Measurements from ENCODE around the gene MMP7.

MMP7 gene

DNA sequence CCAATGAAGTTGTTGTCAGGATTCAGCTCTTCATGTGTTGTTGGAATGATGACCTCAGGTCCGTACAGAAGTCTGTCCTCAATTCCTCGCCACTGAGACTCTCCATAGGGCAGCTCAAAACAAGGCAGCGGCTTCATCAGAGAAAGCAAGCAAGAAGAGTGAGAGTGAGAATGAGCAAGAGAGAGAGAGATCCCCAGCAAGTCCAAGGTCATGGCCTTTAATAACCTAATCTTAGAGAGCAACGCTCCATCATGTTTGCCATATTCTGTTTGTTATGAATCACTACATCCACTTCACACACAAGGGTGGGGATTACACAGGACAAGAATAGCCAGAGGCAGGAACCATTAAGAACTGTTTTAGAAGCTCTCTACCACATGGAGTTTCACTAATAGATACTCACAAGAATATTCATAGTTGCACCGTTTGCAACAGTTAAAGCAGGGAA lies 23.3 kb upstream of the MMP7 start:
- DNase-seq (ENCODE audit: low spot score in 2 of 2): no peak
- in situ Hi-C loops (cut with MboI; ENCODE audit: low sequenced_read_pairs): no loop called here
- H3K4me1 ChIP-seq: no peaks in the 10 kb centered on the region

GRCh38 chr11:102552447-102553194 lies 22.1 kb upstream of the MMP7 start:
- H3K4me1 ChIP-seq: no peaks in the 10 kb centered on the region
- no peaks in the 10 kb centered on the region for H3K36me3 ChIP-seq (replicated peaks)
- no peak overlapping the region for H3K4me3 ChIP-seq
- no peaks in the 10 kb centered on the region for H3K9me3 ChIP-seq
- no peaks in the 10 kb centered on the region for H3K27me3 ChIP-seq (ENCODE audit: low read depth)
- in situ Hi-C loops (cut with MboI; ENCODE audit: low sequenced_read_pairs): no loop called here
- no peak for DNase-seq (ENCODE audit: low spot score in 2 of 2)

More for the DNA sequence above, 23.3 kb upstream of the MMP7 start:
- no peak overlapping the region for H3K4me3 ChIP-seq
- H3K36me3 ChIP-seq (replicated peaks): no peaks in the 10 kb centered on the region
- H3K9me3 ChIP-seq: no peaks in the 10 kb centered on the region
- H3K27me3 ChIP-seq (ENCODE audit: low read depth): no peaks in the 10 kb centered on the region

GRCh38 chr11:102552020-102552419 lies 21.5 kb upstream of the MMP7 start:
- Histone ChIP-seq H3K4me1 (no peaks in the 10 kb centered on the region), H3K9me3 (no peaks in the 10 kb centered on the region), H3K4me3 (no peak overlapping the region), H3K36me3 (replicated peaks) (no peaks in the 10 kb centered on the region), H3K27me3 (ENCODE audit: low read depth) (no peaks in the 10 kb centered on the region)
- in situ Hi-C loops (cut with MboI; ENCODE audit: low sequenced_read_pairs): no loop called here
- DNase-seq (ENCODE audit: low spot score in 2 of 2): no peak

GRCh38 chr11:102551169-102551781 lies 20.7 kb upstream of the MMP7 start:
- H3K4me1 ChIP-seq: no peaks in the 10 kb centered on the region
- H3K27me3 ChIP-seq (ENCODE audit: low read depth): no peaks in the 10 kb centered on the region
- H3K4me3 ChIP-seq: no peak overlapping the region
- H3K9me3 ChIP-seq: no peaks in the 10 kb centered on the region
- H3K36me3 ChIP-seq (replicated peaks): no peaks in the 10 kb centered on the region
- DNase-seq (ENCODE audit: low spot score in 2 of 2): no peak
- in situ Hi-C loops (cut with MboI; ENCODE audit: low sequenced_read_pairs): no loop called here

DNA sequence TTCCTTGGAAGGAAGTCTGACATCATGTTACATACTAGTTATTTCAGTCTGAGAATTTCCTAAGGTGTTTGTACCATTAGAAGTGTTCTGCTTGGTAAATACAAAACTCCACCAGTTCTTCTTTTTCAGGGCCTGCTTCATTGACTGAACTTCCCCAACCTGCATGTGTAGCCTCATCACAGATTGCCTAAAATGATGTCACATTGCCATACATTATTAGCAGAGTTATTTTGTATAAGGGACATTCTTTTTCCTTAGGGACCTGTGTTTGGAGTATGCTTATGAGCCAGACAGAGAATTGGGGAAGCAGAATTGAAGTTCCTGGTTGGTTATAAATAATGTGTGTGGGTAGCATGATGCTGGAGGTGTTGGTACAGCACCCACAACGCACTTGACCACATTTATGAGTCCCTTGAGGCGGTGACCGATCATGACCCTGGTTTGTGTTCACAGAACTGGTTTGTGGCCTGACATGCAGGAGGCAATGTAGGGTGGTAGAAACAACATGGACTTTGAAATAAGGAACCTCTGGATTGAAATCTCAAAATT lies 16.4 kb upstream of the MMP7 start:
- Histone ChIP-seq H3K9me3 (no peaks in the 10 kb centered on the region), H3K36me3 (replicated peaks) (no peaks in the 10 kb centered on the region), H3K27me3 (ENCODE audit: low read depth) (no peaks in the 10 kb centered on the region), H3K4me1 (no peaks in the 10 kb centered on the region), H3K4me3 (no peak overlapping the region)
- in situ Hi-C loops (cut with MboI; ENCODE audit: low sequenced_read_pairs): no loop called here
- no peak for DNase-seq (ENCODE audit: low spot score in 2 of 2)

GRCh38 chr11:102546427-102546826 lies 15.9 kb upstream of the MMP7 start:
- Histone ChIP-seq H3K4me3 (no peak overlapping the region), H3K9me3 (no peaks in the 10 kb centered on the region), H3K27me3 (ENCODE audit: low read depth) (no peaks in the 10 kb centered on the region), H3K36me3 (replicated peaks) (no peaks in the 10 kb centered on the region), H3K4me1 (no peaks in the 10 kb centered on the region)
- DNase-seq (ENCODE audit: low spot score in 2 of 2): no peak
- in situ Hi-C loops (cut with MboI; ENCODE audit: low sequenced_read_pairs): no loop called here

DNA sequence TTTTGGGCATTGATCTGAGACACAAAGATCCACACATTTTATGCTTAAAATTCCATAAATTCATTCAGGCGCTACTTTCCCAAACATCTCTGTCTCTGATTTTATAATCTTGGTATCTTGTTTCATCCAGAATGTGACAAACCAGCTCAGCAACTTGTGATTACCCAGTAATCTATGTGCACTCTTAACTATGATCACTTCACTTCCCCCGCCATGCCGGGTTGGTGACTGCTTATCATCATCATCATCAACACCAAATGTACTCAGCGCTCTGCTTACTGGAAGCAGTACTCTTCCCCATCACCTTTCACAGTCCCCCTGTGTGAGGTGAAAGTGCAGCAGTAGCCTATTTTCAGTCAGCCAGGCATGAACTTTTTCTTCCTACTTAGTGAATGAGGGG lies 15.2 kb upstream of the MMP7 start:
- H3K4me3 ChIP-seq: no peak overlapping the region

GRCh38 chr11:102544594-102544993 lies 14.0 kb upstream of the MMP7 start:
- Histone ChIP-seq H3K9me3 (no peaks in the 10 kb centered on the region), H3K36me3 (replicated peaks) (no peaks in the 10 kb centered on the region), H3K4me3 (no peak overlapping the region), H3K4me1 (no peaks in the 10 kb centered on the region), H3K27me3 (ENCODE audit: low read depth) (no peaks in the 10 kb centered on the region)
- in situ Hi-C loops (cut with MboI; ENCODE audit: low sequenced_read_pairs): no loop called here
- DNase-seq (ENCODE audit: low spot score in 2 of 2): no peak

More for the DNA sequence above, 15.2 kb upstream of the MMP7 start:
- H3K27me3 ChIP-seq (ENCODE audit: low read depth): no peaks in the 10 kb centered on the region
- no peak for DNase-seq (ENCODE audit: low spot score in 2 of 2)
- no peaks in the 10 kb centered on the region for H3K36me3 ChIP-seq (replicated peaks)
- in situ Hi-C loops (cut with MboI; ENCODE audit: low sequenced_read_pairs): no loop called here
- no peaks in the 10 kb centered on the region for H3K4me1 ChIP-seq
- no peaks in the 10 kb centered on the region for H3K9me3 ChIP-seq

DNA sequence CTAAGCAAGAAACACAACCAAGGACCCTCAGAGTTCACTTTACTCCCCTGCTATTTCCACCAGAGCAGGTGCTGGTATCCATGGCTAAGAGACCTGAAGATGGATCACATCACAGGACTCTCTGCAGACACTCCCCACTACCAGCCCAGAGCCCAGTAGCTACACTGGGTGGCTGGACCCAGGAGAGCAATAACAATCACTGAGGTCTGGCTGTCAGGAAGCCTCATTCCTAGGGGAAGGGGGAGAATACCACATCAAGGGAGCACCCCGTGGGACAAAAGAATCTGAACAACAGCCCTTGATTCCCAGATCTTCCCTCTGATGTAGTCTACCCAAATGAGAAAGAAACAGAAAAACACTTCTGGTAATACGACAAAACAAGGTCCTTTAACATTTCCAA lies 9.0 kb upstream of the MMP7 start:
- no peak overlapping the region for H3K4me3 ChIP-seq
- no peak for DNase-seq (ENCODE audit: low spot score in 2 of 2)
- H3K27me3 ChIP-seq (ENCODE audit: low read depth): peaks cover 2% of the 10 kb centered on the region; the same call in 1 of the 2 replicates
- in situ Hi-C loops (cut with MboI; ENCODE audit: low sequenced_read_pairs): no loop called here
- peaks cover 3% of the 10 kb centered on the region; the same call in 1 of the 2 replicates for H3K4me1 ChIP-seq
- H3K9me3 ChIP-seq: no peaks in the 10 kb centered on the region
- no peaks in the 10 kb centered on the region for H3K36me3 ChIP-seq (replicated peaks)

DNA sequence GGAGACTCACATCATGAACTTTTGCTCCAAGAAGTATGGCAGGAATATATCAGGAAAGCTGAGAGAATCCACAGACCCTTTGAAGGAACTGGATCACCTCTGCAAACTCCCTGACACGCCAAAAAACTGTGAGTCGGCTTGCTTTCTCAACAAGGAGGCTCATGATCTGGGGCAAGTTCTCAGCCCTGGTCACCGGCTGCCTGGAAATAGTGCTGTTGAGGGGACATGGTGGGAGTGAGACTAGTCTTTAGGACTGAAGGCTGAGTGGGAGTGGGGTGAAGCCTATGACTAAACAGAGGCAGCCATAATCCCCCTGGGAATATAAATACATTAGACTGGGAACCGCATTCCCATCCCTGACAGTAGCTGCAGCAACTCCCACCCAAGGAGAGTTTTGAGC lies 8.4 kb upstream of the MMP7 start:
- in situ Hi-C loops (cut with MboI; ENCODE audit: low sequenced_read_pairs): no loop called here
- Histone ChIP-seq H3K4me3 (no peak overlapping the region), H3K9me3 (no peaks in the 10 kb centered on the region), H3K27me3 (ENCODE audit: low read depth) (peaks cover 2% of the 10 kb centered on the region; the same call in 1 of the 2 replicates), H3K36me3 (replicated peaks) (no peaks in the 10 kb centered on the region), H3K4me1 (peaks cover 3% of the 10 kb centered on the region; the same call in 1 of the 2 replicates)
- DNase-seq (ENCODE audit: low spot score in 2 of 2): no peak

DNA sequence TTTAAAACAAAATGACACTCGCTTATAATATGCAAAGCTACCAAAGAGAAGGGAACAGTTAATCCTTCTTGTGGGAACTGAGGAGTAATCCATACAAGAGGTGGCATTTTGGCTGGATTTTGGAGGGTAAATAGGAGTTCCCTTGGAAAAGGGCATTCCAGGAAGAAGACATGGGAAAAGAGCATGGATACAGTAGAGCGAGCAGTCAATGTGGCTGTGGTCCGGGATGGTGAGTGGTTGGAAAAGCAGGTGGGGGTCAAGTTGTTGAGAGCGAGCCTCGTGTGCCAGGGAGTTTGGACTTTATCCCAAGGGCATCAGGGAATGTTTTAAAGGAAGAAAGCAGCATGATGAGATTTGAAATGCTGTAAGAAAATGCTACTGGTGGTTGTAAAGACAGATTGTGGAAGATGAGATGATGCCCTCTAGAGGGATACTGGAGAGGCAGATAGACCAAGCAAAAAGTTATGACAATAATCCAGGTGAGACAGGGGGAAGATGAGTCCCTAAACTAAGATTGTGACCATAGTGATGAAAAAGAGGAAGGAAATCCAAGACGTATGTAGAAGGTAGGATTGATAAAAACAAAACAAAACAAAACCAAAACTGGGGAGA lies 3.8 kb upstream of the MMP7 start:
- in situ Hi-C loops (cut with MboI; ENCODE audit: low sequenced_read_pairs): no loop called here
- no peak for DNase-seq (ENCODE audit: low spot score in 2 of 2)
- H3K4me1 ChIP-seq: peaks cover 3% of the 10 kb centered on the region; the same call in 1 of the 2 replicates
- no peaks in the 10 kb centered on the region for H3K36me3 ChIP-seq (replicated peaks)
- peaks cover 2% of the 10 kb centered on the region; the same call in 1 of the 2 replicates for H3K27me3 ChIP-seq (ENCODE audit: low read depth)
- no peaks in the 10 kb centered on the region for H3K9me3 ChIP-seq
- H3K4me3 ChIP-seq: no peak overlapping the region

- Histone ChIP-seq H3K4me3 (no peak overlapping the region), H3K27me3 (ENCODE audit: low read depth) (no peaks in the 10 kb centered on the region; the same call in 1 of the 2 replicates), H3K4me1 (no peaks in the 10 kb centered on the region), H3K9me3 (no peaks in the 10 kb centered on the region), H3K36me3 (replicated peaks) (no peaks in the 10 kb centered on the region)
- no peak for DNase-seq (ENCODE audit: low spot score in 2 of 2)
- in situ Hi-C loops (cut with MboI; ENCODE audit: low sequenced_read_pairs): no loop called here
Measured at GRCh38 chr11:102528618-102529017, 1.9 kb downstream of the MMP7 start.

DNA sequence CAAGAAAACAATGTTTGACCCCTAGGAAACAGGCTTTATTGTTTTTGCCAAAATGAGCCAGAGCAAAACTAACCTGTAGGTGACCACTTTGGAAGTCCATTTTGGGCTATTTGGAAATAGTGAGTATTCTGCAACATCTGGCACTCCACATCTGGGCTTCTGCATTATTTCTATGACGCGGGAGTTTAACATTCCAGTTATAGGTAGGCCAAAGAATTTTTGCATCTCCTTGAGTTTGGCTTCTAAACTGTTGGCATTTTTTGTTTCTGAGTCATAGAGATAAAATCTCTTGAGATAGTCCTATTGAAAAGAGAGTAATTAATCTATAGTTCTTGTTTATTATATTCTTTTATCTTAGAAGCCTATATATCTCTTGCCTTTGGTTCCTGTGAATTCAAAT lies 2.9 kb downstream of the MMP7 start:
- in situ Hi-C loops (cut with MboI; ENCODE audit: low sequenced_read_pairs): no loop called here
- Histone ChIP-seq H3K27me3 (ENCODE audit: low read depth) (no peaks in the 10 kb centered on the region; the same call in 1 of the 2 replicates), H3K9me3 (no peaks in the 10 kb centered on the region)

GRCh38 chr11:102527041-102527440 lies 3.5 kb downstream of the MMP7 start:
- no peaks in the 10 kb centered on the region for H3K4me1 ChIP-seq
- no peaks in the 10 kb centered on the region for H3K36me3 ChIP-seq (replicated peaks)
- in situ Hi-C loops (cut with MboI; ENCODE audit: low sequenced_read_pairs): no loop called here
- no peak for DNase-seq (ENCODE audit: low spot score in 2 of 2)
- H3K9me3 ChIP-seq: no peaks in the 10 kb centered on the region
- H3K4me3 ChIP-seq: no peak overlapping the region
- no peaks in the 10 kb centered on the region; the same call in 1 of the 2 replicates for H3K27me3 ChIP-seq (ENCODE audit: low read depth)

More for the DNA sequence above, 2.9 kb downstream of the MMP7 start:
- Histone ChIP-seq H3K36me3 (replicated peaks) (no peaks in the 10 kb centered on the region), H3K4me3 (no peak overlapping the region), H3K4me1 (no peaks in the 10 kb centered on the region)
- no peak for DNase-seq (ENCODE audit: low spot score in 2 of 2)

All from HAP-1 (cell line).